Embryonic facial prominence (tissue), 1 donor: ENCODE results near the gene FRRS1L.

Source experiments
- DNase-seq: peaks from one replicate; pipeline ENCODE4 v3.0.0-alpha.2; 2016; ENCODE audit errors: extremely low spot score

FRRS1L gene, protein sequence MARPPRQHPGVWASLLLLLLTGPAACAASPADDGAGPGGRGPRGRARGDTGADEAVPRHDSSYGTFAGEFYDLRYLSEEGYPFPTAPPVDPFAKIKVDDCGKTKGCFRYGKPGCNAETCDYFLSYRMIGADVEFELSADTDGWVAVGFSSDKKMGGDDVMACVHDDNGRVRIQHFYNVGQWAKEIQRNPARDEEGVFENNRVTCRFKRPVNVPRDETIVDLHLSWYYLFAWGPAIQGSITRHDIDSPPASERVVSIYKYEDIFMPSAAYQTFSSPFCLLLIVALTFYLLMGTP

DNA sequence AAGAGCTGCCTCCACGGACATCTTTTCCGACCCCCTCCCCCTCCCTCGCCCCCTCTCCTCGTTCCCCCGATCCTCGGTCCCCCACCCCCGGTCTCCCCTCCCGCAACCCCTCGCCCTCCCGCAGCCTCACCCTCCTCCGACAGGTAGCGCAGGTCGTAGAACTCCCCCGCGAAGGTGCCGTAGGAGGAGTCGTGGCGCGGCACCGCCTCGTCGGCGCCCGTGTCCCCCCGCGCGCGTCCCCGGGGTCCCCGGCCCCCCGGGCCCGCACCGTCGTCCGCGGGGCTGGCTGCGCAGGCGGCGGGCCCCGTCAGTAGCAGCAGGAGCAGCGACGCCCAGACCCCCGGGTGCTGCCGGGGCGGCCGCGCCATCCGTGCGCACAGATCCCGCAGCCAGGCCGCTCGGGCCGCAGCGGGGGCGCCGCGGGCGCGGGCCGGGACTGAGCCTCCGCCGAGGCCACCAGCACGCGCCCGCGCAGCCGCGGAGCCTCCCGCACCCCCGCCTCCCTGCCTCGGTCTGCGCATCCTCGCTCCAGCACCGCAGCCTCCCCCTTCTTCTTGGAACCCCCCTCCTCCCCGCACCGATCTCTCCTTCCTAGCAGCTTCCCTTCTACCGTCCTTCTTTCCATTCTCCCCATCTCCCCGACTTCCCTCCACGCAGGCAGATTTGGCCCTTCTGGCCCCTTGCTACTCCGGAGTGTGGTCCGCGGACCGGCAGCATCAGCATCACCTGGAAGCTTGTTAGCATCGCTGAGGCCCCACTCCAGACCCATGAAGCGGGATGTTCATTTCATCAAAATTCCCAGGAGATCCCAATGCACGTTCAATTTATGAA lies at the start of gene FRRS1L:
Gene FRRS1L (minus strand): TSS at position 479 of the 831 bp plus-strand sequence. CDS start 111 bp downstream, at position 368.
- DNase-seq: no peak

DNA sequence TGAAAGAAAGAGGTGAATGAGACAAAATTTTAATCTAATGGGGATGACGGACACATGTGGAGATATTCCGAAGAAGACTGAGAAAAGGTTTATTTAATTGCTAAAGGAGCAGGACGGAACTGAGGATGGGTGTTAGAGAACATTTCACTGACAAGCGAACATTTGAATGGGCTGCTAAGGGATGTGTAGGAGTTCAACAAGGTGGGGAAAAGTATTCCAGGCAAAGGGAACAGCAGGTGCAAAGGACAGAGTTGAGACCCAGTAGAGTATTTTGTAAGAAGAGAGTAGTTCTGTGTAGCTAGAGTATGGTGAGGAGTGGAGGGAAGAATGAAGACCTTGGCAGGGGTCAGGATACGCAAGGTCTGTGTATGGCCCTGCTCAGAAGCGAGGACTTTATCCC lies 47.4 kb upstream of the FRRS1L start:
- no peak for DNase-seq

DNA sequence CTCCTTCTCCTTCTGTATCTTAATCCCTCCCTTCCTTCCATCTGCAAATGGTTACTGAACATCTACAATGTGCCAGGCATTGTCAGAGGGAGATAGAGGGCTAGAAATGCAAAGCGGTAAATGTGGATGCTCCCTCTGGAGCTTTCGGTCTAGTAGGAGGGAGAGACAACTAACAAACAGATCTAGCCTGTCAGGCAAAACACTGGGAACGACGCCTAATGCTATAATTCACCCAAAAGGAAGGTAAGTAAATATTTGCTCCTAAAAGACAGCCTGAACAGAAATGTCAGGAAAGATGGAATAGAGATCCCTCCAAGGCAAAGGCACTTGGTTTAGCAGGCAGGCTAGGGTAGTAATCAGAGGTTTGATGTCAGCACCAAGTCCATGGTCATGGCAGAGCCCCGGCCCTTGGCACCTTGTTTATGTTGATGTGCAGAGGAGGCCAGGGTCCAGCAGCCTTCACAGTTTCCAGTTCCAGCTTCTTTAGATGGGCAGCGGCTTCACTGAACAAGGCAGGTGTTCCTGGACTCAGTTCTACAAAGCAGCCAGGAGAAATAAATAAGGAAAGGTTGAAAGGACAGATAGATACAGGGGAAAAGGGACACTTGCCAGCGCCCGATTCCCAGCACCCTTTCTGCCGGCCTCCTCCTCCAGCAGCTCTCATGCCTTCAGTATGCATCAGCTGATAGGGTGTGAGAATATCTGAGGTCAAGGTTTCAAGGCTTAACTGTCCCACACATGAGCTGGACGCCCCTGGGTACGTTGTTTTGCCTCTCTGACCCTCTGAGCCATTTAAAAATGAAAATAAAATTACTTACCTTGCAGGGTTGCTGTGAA lies 46.5 kb upstream of the FRRS1L start:
- no peak for DNase-seq

DNA sequence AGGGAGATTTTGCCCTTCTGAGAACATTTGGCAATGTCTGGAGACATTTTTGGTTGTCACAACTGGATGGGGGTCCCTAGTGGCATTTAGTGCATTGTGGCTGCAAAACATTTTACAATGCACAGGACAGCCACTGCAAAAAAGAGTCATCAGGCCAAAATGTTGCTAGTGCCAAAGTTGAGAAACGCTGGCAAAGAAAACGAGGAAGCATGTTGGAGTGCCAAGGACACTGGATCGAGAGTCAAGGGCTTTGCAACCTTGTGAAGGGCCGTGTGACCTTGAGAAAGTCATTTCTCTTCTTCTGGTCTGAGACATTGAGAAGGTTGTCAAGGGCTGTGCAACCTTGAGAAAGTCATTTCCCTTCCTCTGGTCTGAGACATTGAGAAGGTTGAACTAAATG lies 45.7 kb upstream of the FRRS1L start:
- no peak for DNase-seq

GRCh38 chr9:109206670-109207069 lies 39.6 kb upstream of the FRRS1L start:
- DNase-seq: no peak

DNA sequence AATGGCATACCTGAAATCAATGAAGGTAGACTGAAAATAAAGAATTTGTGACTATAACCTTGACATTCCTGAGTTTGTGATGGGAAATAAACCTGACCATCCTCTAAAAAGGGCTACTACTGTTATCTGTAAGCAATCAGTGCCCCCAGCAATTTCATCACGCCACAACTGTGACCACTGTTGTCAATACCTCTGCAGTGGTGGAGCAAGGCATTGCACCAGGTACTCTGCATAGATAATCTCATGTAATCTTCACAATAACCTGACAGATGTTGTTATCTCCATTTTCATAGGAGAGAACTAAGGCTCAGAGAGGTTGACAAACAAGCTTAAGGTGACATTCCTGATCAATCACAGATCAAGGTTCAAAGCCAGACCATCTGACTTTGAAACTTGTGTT lies 38.5 kb upstream of the FRRS1L start:
- no peak for DNase-seq

DNA sequence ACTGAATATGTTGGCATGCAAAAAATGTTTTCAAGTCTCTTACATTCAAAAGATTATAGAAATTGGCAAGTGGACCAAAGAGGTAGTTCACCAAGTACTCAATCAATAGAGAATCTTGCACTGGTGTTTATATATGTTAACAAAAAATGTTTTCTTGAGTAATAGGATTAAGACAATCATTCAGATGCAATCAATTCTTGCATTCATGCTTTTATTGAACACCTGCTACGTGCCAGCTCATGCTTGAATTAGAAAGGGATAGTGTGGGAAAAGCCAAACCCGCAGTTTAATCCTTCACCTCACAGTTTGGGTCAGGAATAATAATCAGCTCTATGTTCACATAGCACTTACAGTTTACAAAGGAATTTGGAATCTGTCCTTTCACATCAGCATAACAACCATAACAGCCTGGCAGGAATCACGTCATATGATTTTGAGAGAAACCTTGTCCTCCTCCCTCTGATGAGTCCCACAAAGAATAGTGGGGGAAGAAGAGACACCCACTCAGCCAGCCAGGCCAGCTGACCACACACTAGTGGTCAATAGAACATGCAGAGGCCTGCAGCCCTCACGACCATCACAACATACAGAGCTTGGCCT lies 36.8 kb upstream of the FRRS1L start:
- DNase-seq: no peak

DNA sequence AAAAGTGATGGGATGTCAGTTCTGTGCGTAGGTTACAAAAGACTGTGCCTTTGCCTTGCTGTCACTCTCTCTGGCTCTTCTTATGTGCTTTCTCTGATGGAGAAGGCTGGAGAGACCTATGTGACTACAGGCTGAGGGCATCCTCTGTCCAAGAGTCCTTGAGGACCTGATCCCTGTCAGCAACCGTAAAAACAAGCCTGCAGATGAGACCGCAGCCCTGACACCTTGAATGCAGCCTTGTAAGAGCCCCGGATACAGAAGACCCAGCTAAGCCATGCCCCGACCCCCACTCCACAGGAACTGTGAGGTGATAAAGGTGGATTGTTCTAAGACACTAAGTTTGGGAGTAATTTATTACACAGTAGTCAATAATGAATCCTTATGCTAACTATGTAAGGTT lies 32.6 kb upstream of the FRRS1L start:
- DNase-seq: no peak

- DNase-seq: no peak
These were observed 31.8 kb upstream of the FRRS1L start for GRCh38 chr9:109198736-109199382.

GRCh38 chr9:109193974-109194556 lies 27.0 kb upstream of the FRRS1L start:
- DNase-seq: no peak

DNA sequence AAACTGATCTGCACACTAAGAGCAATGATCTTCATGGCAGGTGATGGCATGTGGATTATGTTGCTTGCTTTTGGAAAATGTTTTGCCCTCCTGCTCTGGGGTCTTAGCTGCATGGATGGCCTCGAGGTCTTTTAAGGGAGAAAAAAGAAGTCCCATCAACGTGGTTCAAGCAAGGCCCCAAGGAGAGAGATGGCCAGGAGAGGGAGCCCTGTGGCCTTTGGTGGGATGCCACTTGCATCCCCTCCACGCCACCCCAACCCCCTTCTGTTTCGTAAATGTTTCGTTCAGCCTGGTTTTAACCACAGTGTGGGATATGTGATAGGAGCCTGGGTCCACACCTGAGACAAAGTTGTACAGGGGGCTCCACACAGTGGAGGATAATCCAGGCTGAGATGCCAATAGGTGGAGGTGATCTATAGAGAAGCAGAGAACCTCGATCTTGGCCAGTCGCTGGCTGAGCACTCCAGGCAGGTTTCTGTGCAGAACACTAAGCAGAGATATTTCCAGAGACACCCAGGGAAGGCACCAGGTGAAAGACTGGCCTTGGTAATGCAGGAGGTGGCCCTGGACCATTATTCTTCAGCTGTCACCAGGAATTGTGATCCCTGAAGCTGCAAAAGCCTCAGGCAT lies 25.8 kb upstream of the FRRS1L start:
- DNase-seq: no peak

GRCh38 chr9:109191746-109192145 lies 24.7 kb upstream of the FRRS1L start:
- no peak for DNase-seq

DNA sequence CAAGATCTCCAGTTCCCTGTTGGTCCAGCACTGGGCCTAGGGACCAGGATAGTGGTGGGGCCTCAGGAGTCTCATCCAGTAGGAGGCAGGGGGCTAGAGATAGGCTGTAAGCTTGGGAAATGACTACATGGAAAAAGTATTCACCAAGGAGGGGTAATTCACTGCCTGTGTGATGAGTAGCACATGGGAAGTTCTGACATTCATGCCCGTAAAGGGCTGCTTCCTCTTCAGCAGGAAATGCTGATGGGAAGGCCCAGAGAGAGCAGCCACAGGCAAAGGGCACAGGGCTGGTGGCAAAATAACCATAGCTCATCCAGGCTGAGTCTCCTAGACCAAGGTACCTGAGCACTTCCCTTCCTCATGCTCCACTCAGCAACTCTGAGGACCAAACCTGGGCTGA lies 23.1 kb upstream of the FRRS1L start:
- DNase-seq: no peak

- no peak for DNase-seq
These were observed 19.9 kb upstream of the FRRS1L start for GRCh38 chr9:109186857-109187520.

- DNase-seq: no peak
These were observed 16.1 kb upstream of the FRRS1L start for GRCh38 chr9:109182940-109183798.

GRCh38 chr9:109182550-109182939 lies 15.5 kb upstream of the FRRS1L start:
- no peak for DNase-seq

DNA sequence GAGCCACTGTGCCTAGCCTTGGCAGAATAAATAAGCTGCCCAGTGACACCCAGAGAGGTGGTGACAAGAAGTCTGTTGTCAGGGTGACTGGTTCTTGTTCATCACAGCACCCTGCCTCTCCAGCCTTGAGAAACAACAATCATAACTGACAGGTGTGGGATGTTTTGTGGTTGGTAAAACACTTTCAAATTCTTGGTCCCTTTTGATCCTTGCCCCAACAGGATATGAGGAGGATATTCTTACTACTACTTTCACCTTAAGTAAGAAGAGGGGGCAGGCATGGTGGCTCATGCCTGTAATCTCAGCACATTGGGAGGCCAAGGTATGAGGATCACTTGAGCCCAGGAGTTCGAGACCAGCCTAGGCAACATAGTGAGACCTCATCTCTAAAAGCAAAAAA lies 14.2 kb upstream of the FRRS1L start:
- DNase-seq: no peak

DNA sequence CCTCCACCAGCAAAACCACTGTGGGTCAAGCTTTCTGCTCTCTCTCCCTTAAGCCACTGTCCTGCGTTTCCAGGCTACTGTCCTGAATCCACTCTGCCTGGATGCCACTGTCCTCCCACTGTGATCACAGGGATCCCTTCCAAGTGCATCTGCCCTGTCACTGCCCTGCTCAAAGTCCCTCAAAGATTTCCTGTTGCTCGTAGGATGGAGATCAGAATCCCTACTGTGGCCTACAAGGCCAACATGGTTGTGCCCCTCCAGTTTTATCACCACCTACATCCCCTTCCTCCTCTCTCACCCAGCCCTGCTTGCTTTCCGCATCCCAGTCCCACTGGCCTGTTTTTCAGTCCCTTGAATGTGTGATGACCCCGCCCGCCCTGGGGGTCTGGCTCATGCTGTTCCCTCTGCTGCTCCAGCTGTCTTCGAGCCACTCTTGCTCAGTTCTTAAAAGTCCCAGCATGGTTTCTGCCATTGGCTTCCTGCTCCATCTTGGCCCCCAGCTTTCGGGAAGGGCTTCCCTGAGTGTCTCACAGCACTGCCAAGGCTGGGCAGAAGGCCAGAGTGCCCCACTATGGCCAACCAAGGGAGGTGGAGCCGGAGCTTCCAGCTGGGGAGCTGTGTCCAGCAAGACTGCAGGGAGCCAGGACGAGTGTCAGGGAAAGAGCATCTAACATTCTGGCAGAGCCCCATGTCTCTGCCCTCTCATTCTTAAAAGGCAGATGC lies 12.9 kb upstream of the FRRS1L start:
- no peak for DNase-seq
